ENCODE measurements around the gene SNAP91.
"Not testable (repeated sequence)": the region's sequence is repeated elsewhere in the genome, so short reads cannot be mapped to it uniquely, and the experiment has no call there.

Gene SNAP91

DNA sequence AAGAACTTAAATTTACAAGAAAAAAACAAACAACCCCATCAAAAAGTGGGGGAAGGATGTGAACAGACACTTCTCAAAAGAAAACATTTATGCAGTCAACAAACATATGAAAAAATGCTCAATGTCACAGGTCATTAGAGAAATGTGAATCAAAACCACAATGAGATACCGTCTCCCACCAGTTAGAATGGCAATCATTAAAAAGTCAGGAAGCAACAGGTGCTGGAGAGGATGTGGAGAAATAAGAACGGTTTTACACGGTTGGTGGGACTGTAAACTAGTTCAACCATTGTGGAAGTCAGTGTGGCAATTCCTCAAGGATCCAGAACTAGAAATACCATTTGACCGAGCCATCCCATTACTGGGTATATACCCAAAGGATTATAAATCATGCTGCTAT is 157.2 kb downstream of the SNAP91 start:
- DNase-seq (ENCODE audit: low read depth in 2 of 2, low spot score in 1 of 2), result not testable (repeated sequence)

DNA sequence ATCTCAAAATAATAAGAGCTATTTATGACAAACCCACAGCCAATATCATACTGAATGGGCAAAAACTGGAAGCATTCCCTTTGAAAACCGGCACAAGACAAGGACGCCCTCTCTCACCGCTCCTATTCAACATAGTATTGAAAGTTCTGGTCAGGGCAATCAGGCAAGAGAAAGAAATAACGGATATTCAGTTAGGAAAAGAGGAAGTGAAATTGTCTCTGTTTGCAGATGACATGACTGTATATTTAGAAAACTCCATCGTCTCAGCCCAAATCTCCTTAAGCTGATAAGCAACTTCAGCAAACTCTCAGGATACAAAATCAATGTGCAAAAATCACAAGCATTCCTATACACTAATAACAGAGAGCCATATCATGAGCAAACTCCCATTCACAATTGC is 158.4 kb downstream of the SNAP91 start:
- DNase-seq (ENCODE audit: low read depth in 2 of 2, low spot score in 1 of 2), result not testable (repeated sequence)

DNA sequence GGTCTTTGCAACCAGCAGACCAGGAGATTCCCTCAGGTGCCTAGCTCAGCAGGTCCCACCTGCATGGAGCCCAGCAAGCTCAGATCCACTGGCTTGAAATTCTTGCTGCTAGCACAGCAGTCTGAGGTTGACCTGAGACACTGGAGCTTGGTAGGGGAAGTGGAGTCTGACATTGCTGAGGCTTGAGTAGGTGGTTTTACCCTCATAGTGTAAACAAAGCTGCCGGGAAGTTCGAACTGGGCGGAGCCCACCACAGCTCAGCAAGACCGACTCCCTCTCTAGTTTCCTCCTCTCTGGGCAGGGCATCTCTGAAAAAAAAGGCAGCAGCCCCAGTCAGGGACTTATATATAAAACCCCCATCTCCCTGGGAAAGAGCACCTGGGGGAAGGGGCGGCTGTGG is 162.3 kb downstream of the SNAP91 start:
- DNase-seq (ENCODE audit: low read depth in 2 of 2, low spot score in 1 of 2), result no peak

DNA sequence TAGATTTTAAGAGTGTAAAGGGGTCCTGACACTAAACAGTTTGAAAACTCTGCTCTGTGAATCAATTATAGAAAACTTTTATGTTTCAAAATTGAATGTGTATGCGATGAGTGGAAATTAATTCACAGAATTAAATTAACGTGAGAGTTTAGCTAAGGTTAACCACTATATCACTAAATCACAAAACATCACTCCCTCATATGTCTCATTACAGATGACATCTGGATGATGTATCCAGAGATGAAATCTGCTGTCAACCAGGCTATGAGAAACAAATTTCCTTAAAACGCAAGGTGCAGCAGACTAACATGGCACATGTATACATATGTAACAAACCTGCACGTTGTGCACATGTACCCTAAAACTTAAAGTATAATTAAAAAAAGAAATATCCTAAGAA is 169.2 kb downstream of the SNAP91 start:
- no peak for DNase-seq (ENCODE audit: low read depth in 2 of 2, low spot score in 1 of 2)

DNA sequence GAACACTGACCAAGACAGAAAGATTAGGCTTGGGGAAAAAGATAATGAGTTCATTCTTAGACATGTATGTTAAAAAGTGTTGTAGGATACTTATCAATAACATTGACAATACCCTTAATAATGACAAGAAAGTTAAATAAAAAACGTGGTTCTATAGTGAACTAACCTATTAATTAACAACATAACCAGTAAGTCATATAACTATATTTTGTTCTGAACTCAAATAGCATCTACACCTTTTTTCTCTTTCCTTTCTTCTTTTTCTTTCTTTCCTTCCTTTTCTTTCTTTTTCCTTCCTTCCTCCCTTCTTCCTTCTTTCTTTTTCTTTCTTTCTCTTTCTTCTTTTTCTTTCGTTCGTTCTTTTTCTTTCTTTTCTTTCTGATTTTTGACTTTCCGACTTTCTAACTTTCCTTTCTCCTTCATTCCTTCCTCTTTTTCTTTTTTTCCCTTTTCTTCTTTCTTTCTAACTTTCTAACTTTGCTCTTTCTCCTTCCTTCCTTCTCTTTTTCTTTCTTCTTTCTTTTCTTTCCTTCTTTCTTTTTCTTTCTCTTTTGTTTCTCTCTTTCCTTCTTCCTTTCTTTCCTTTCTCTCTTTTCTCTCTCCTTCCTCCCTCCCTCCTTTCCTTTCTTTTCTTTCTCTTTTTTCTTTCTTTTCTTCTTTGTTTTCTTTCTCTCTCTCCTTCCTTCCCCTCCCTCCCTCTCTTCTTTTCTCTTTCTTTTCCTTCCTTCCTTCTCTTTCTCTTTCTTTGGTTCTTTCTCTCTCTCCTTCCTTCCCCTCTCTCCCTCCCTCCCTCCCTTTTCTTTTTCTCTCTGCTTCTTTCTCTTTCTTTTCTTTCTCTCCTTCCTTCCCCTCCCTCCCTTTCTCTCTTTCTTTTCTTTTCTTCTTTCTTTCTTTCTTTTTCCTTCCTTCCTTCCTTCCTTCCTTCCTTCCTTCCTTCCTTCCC is 172.0 kb downstream of the SNAP91 start:
- no peak for DNase-seq (ENCODE audit: low read depth in 2 of 2, low spot score in 1 of 2)

DNA sequence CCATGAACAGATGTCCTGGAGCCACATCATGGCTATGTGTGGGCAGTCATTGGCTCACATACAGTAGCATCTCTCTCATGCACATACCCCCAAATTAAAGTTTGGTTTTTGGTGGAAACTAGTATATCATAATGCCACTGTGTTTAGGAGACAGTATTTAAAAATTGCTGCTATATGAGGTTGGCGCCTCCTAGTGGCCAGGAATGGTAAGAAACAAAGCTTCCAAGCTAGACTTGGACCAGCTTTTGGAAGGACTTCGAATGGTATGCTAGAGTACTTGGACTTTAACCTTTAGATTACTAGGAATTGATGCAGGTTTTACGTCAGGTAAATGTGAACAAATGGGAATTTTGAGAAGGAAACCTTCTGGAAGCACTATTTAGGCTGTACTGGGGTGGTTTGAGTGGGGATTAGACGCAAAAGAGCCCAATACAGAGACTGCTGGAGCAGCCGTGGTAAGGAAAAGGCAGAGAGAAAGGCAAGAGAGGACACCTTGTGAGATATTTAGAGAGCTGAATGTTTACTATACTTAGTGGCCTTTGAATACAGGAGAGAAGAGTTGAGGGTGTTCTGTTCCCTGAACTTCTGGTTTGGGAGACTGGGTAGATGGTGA is 172.8 kb downstream of the SNAP91 start:
- DNase-seq (ENCODE audit: low read depth in 2 of 2, low spot score in 1 of 2), result peak in 1 of 2 donors; percentile 7

DNA sequence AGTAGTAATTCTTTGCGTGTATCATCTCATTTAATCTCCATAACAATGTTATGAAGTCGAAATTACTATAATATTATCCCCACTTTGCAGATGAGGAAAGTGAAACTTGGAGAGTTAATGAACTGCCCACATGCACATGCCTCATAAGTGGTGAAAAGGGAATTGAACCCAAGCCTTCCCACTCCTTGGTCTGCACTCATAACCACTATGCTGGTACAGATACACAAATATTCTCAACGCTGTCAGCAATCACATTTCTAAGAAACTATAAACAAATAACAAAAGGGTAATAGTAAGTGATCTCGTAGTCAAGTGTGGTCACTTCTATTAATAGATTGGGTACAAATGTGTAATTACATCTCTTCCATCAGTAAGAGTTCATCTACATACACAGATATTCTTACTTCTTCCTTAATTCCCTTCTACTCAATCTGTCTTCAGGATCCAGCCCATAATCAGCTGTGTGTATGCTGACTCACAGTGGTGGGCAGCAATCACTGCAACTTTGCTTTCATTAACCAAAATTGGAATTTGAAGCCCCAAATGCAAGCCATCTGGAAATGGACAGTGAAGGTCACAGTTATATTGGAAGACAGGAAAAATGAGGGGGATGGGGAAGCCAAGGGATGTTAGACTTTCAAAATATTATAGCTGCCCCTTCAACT is 190.0 kb downstream of the SNAP91 start:
- no peak for DNase-seq (ENCODE audit: low read depth in 2 of 2, low spot score in 1 of 2)

DNA sequence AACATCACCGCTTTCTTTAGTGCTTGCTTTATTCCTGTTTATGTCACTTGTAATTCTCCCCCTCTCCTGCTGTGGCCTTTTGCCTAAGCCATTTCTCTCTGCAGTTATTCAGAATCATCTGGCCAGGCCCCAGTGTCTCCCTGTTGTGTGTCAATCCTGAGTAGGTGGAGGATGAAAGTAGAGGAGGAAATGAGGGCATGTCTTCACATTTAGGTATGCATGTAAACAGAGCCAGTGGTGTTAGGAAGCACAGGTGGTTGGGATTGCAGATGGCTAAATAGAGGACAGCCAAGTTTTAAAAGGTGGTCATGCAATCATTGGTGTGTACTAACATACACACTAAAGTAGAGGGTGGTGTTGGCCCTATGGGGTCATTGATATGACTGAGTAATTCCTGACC is 191.4 kb downstream of the SNAP91 start:
- no peak for DNase-seq (ENCODE audit: low read depth in 2 of 2, low spot score in 1 of 2)

DNA sequence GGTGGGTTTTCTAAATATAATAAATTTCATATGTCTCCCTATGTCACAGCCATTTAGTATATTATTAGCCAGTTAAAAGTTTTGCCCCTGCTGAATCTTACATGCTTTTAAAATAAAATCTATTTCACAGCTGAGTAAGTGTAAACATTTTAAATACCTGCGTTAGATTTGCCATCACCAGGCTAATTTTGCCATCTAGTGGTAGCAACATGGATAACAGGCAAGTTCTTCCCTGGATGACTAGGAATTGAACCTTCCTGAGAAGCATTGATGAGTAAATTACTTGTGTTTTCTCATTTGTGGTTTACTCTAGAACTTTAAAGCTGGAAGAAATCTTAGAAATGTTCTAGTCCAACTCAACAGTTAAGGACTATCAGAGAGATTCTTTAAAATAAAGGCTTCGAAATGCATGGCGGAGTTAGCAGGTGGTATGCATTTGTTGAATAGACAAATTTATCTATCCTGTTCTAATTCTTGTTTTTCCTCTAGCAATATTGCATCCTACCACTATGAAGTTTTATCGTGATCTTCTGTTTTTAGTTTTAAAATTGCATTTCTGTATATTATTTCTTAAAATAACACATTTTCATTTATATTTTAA is 193.9 kb downstream of the SNAP91 start:
- DNase-seq (ENCODE audit: low read depth in 2 of 2, low spot score in 1 of 2), result no peak

DNA sequence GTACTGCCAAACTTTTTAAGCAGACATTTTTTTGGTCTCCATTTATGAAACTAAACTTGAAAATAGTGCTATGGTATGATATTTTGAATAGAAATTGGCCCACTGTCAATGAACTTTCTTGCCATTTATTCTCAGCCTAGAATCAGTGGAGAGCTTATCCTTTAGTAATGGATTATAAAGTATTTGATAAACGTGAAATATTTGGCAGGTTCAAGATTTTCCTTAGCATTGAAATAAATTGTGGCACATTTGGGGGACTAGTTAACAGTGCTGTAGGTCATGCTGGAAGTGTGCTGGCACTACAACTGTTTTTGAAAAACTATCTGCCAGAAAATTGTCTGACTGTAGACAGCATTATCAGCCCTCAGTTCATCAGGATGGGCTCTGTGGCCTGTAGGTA is 194.4 kb downstream of the SNAP91 start:
- no peak for DNase-seq (ENCODE audit: low read depth in 2 of 2, low spot score in 1 of 2)

DNA sequence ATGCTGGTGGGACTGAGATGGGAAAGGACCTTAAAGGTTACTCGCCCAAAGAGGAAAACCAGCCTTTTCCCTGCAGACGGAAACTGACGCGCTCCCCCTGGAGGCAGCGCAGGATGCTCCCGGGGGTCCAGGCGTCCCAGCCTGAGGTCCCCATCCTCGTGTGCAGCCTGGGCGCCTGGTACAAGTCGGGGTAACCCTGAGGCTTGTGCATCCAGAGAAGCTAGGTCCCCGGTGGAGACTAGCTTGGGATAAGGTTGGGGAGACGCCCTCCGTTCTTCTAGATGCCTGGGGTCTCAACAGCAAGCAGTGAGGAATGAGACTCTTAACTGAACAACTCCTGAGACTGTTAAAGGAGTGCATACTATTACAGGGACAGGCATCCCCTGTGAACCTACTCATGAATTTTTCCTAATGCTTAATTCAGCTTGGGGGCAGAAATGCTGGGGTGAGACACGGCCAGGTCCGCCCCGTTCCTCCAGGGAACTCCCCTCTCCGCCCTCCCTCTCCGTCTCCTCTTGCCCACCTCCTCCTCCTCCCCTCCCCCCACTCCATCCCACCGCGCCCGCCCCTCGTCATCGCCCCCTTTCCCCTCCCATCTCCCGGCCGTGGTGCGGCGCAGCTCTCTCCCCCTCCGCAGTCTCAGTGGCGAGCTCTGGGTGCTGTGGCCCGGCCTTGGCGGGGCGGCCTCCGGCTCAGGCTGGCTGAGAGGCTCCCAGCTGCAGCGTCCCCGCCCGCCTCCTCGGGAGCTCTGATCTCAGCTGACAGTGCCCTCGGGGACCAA is 196.8 kb downstream of the SNAP91 start, which contains the start of gene PRSS35:
PRSS35 (plus strand) TSS at position 634 of the 781 bp plus-strand sequence. CDS start 10,908 bp downstream, outside the sequence.
- no peak for DNase-seq (ENCODE audit: low read depth in 2 of 2, low spot score in 1 of 2)

DNA sequence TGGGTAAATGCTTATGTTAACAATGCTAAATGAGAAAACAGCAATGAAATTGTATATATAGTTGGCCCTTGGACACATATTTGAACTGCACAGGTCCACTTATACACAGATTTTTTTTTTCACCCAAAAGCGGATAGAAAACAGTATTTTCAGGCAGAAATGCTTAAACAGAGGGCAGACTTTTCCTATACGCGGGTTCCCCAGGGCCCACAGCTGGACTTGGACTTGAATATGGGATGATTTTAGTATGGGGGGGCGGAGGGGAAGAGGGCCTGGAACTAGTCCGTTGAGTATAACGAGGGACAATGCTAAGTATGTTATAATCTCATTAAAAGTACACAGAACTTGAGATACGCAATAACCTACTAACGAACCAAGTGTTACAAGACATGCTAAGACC is 197.6 kb downstream of the SNAP91 start:
- DNase-seq (ENCODE audit: low read depth in 2 of 2, low spot score in 1 of 2), result no peak

DNA sequence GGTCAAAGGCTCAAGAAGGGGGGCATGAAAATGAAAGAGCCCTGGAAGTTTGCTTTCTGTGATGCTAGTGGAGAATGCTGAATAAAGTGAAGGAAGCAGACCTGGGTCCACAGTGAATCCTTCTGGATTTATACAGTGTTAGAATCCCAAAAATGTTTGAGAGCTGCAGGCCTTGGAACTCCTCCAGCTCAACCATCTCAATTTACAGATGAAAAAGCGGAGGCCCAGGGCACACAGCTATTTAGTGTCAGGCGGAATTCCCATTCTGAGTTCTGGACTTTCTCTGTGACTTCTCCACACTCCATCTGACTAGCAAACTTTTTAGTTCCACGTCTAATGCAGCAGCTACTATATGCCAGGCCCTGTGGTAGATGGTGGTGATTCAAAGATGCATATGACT is 198.1 kb downstream of the SNAP91 start:
- DNase-seq (ENCODE audit: low read depth in 2 of 2, low spot score in 1 of 2), result no peak

DNA sequence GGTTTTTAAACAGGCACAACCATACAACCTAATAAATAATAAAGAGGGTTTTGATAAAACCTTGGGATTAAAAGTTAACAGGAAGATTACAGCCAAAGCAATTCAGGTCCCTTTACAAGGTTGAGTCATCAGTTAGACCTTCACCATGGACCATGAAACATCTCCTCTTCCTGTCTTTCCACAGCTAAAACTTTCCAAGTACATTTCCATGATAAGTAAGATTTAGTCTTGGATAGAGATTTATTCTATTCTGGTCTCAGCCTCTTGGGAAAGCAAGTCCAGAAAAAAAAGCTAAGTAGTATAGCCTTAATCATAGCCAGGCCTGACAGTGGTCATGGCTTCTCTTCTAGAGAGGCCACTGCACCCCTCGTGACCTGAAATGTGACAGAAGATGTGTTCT is 199.5 kb downstream of the SNAP91 start:
- no peak for DNase-seq (ENCODE audit: low read depth in 2 of 2, low spot score in 1 of 2)

DNA sequence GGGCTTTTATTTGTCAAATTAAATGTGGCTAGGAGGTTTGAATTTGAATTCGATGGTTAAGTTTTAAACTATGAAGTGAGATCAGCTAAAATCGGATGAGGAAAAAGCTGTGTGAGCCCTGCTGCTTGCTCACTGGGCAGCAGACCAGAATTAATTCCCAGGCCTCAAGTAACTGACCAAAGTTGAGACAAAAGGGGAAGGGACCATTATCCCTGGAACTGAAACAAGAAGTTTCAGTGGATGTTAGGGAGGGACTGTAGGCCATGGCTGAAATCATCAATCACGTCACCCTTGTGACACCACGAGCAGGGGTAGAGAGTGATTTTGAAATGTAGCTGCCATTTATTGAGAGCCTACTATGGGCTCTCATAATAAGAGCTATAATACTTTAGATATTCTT is 203.5 kb downstream of the SNAP91 start:
- no peak for DNase-seq (ENCODE audit: low read depth in 2 of 2, low spot score in 1 of 2)

Measured in stimulated activated CD8-positive, alpha-beta memory T cell treated with anti-CD3 and anti-CD28 coated beads, Interleukin-4, amount 100 ng/mL, for 4 hours (primary cell).